Rectal smooth muscle tissue (tissue), 1 donor: ENCODE data around the gene ZBTB40.

ENCODE experiments used
- H3K27ac ChIP-seq: one replicate; pipeline ENCODE4 v1.7.0; 2013; ENCODE audit warnings: low read depth, low read length, inconsistent platforms
- H3K27me3 ChIP-seq: one replicate; pipeline ENCODE4 v1.7.0; 2013; ENCODE audit warnings: low read length; ENCODE audit not compliant: control insufficient read depth, insufficient read depth
- H3K36me3 ChIP-seq: one replicate; pipeline ENCODE4 v1.7.0; 2013; ENCODE audit warnings: low read length; ENCODE audit not compliant: control insufficient read depth, insufficient read depth
- H3K4me1 ChIP-seq: one replicate; pipeline ENCODE4 v1.7.0; 2013; ENCODE audit warnings: low read length; ENCODE audit not compliant: control insufficient read depth, insufficient read depth
- H3K4me3 ChIP-seq: one replicate; pipeline ENCODE4 v1.7.0; 2013; ENCODE audit warnings: low read length
- H3K9ac ChIP-seq: one replicate; pipeline ENCODE4 v1.7.0; 2013; ENCODE audit warnings: low read length

The ZBTB40 gene

GRCh38 chr1:22414244-22414751, 37.4 kb upstream of the ZBTB40 start:
- no peaks in the 10 kb centered on the region for H3K27me3 ChIP-seq
- no peaks in the 10 kb centered on the region for H3K36me3 ChIP-seq
- H3K9ac ChIP-seq = no peak overlapping the region
- H3K4me3 ChIP-seq = no peak overlapping the region
- H3K27ac ChIP-seq = no peak overlapping the region
- H3K4me1 ChIP-seq = no peaks in the 10 kb centered on the region

DNA sequence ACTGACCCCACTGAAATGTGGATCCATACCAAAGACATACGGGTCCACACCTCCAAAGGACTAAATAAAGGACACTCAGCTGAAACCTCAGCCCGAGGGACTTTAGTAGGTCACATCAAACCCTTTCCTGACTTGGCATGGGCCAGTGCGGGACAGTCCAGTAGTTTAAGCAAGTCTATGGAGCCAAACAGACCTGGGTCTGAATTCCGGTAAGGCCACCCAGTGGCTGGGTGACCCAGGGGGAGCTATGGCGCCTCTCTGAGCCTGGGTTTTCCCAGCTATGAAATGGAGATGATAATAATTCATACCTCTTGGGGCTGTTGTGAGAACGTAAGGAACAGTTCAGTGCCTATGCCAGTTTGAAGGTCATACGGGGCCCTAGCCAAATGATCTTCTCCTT, 36.2 kb upstream of the ZBTB40 start:
- Histone ChIP-seq H3K27me3 (no peaks in the 10 kb centered on the region), H3K27ac (no peak overlapping the region), H3K9ac (no peak overlapping the region), H3K4me1 (no peaks in the 10 kb centered on the region), H3K36me3 (no peaks in the 10 kb centered on the region), H3K4me3 (no peak overlapping the region)

- no peaks in the 10 kb centered on the region for H3K4me1 ChIP-seq
- no peaks in the 10 kb centered on the region for H3K27me3 ChIP-seq
- H3K4me3 ChIP-seq = no peak overlapping the region
- H3K27ac ChIP-seq = no peak overlapping the region
- H3K9ac ChIP-seq = no peak overlapping the region
- H3K36me3 ChIP-seq = no peaks in the 10 kb centered on the region
Measured at GRCh38 chr1:22416555-22417454, 34.8 kb upstream of the ZBTB40 start.

- H3K27me3 ChIP-seq = no peaks in the 10 kb centered on the region
- no peak overlapping the region for H3K4me3 ChIP-seq
- H3K36me3 ChIP-seq = no peaks in the 10 kb centered on the region
- no peak overlapping the region for H3K9ac ChIP-seq
- no peak overlapping the region for H3K27ac ChIP-seq
- H3K4me1 ChIP-seq = no peaks in the 10 kb centered on the region
Measured at GRCh38 chr1:22417466-22417865, 34.2 kb upstream of the ZBTB40 start.

- Histone ChIP-seq H3K27me3 (no peaks in the 10 kb centered on the region), H3K4me1 (no peaks in the 10 kb centered on the region), H3K9ac (no peak overlapping the region), H3K4me3 (no peak overlapping the region), H3K27ac (no peak overlapping the region), H3K36me3 (no peaks in the 10 kb centered on the region)
Measured at GRCh38 chr1:22418312-22418711, 33.3 kb upstream of the ZBTB40 start.

DNA sequence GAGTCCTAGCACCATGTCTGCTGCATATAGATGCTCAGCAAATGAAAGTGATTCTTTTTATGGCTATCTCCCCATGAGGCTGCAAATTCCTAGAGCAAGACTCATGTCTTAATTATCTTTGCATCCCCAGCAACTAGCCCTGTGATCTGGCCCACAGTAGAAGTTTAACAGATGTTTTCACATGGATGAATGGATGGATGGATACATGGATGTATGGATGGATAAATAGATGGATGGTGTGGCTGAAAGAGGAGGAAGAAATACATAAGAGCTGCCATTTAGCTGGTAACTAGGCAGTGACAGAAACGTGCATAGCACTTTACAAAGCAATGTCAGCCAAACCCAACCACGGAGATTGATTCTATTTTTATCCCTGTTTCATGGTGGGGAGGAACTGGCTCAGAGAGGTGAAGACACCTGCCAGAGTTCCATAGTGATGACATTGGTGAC, 32.7 kb upstream of the ZBTB40 start:
- Histone ChIP-seq H3K27me3 (no peaks in the 10 kb centered on the region), H3K27ac (no peak overlapping the region), H3K36me3 (no peaks in the 10 kb centered on the region), H3K4me3 (no peak overlapping the region), H3K9ac (no peak overlapping the region), H3K4me1 (no peaks in the 10 kb centered on the region)

GRCh38 chr1:22420455-22421053, 31.1 kb upstream of the ZBTB40 start:
- Histone ChIP-seq H3K4me1 (no peaks in the 10 kb centered on the region), H3K27ac (no peak overlapping the region), H3K9ac (no peak overlapping the region), H3K4me3 (no peak overlapping the region), H3K36me3 (no peaks in the 10 kb centered on the region), H3K27me3 (no peaks in the 10 kb centered on the region)

DNA sequence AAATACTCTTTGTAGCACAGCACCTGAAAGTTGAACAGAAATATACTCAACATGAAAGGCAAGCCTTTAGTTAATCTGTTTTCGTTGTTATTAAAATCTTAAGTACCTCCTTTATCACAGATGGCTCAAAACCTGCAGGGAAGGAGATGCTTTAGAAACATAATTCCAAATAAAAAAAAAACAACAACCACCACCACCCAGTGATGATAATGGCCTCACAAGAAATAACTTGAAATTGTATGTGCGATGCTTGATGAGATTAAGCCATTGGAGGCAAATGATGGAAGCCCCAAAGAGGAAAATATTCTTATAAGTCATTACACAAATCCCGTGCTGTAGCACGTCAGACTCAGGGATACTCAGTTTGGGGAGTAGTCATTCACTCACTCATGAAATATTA, 24.9 kb upstream of the ZBTB40 start:
- Histone ChIP-seq H3K36me3 (no peaks in the 10 kb centered on the region), H3K27me3 (no peaks in the 10 kb centered on the region), H3K4me1 (no peaks in the 10 kb centered on the region), H3K9ac (no peak overlapping the region), H3K27ac (no peak overlapping the region), H3K4me3 (no peak overlapping the region)

GRCh38 chr1:22428672-22429071, 23.0 kb upstream of the ZBTB40 start:
- no peak overlapping the region for H3K4me3 ChIP-seq
- no peaks in the 10 kb centered on the region for H3K27me3 ChIP-seq
- H3K4me1 ChIP-seq = no peaks in the 10 kb centered on the region
- H3K36me3 ChIP-seq = no peaks in the 10 kb centered on the region
- no peak overlapping the region for H3K27ac ChIP-seq
- H3K9ac ChIP-seq = no peak overlapping the region

DNA sequence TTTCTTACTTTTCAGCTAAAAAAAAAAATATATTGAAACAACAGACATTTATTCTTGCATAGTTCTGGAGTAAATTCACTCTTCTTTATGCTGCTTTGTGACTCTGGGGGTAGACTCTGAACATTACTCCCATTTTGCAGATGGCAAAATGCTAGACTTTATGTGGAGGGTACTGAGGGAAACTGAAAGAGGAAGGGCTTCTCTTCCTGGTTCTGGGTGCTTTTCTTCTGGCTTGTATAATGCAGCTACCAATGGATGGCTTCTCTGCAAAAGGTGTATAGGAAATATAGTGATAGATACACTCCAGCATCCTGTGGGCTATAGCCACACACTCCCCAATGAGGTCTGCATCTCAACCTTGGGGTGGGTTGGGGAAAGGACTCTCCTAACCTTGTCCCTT, 19.7 kb upstream of the ZBTB40 start:
- no peak overlapping the region for H3K27ac ChIP-seq
- H3K4me1 ChIP-seq = no peaks in the 10 kb centered on the region
- no peak overlapping the region for H3K9ac ChIP-seq
- no peaks in the 10 kb centered on the region for H3K36me3 ChIP-seq
- no peaks in the 10 kb centered on the region for H3K27me3 ChIP-seq
- H3K4me3 ChIP-seq = no peak overlapping the region

GRCh38 chr1:22434717-22435116, 16.9 kb upstream of the ZBTB40 start:
- Histone ChIP-seq H3K27me3 (no peaks in the 10 kb centered on the region), H3K4me1 (no peaks in the 10 kb centered on the region), H3K9ac (no peak overlapping the region), H3K27ac (no peak overlapping the region), H3K4me3 (no peak overlapping the region), H3K36me3 (no peaks in the 10 kb centered on the region)

- no peak overlapping the region for H3K27ac ChIP-seq
- H3K27me3 ChIP-seq = no peaks in the 10 kb centered on the region
- no peak overlapping the region for H3K9ac ChIP-seq
- no peaks in the 10 kb centered on the region for H3K36me3 ChIP-seq
- no peaks in the 10 kb centered on the region for H3K4me1 ChIP-seq
- H3K4me3 ChIP-seq = no peak overlapping the region
Measured at GRCh38 chr1:22436948-22437347, 14.7 kb upstream of the ZBTB40 start.
